Stimulated activated CD4-positive, alpha-beta T cell treated with anti-CD3 and anti-CD28 coated beads, TNF-alpha, amount 100 ng/mL, for 48 hours (primary cell): ENCODE results near the gene EIF4E1B.
A peak's percentile ranks its signal among the peaks of the same experiment; 100 is the strongest.

ENCODE experiments used
- DNase-seq, 3 donors: peaks; one replicate each; pipeline ENCODE4 v3.0.0-alpha.2; 2020; ENCODE audit warnings: low read depth in 3 of 3

Gene EIF4E1B

GRCh38 chr5:176606032-176606431 lies 24.4 kb upstream of the EIF4E1B start:
- DNase-seq: no peak

GRCh38 chr5:176606875-176607274 lies 23.6 kb upstream of the EIF4E1B start:
- DNase-seq: no peak

GRCh38 chr5:176608142-176608705 lies 22.3 kb upstream of the EIF4E1B start:
- DNase-seq: no peak

GRCh38 chr5:176608937-176609723 lies 21.3 kb upstream of the EIF4E1B start:
- no peak for DNase-seq

- DNase-seq: peak in 1 of 3 donors; percentile 21
Observed at GRCh38 chr5:176609724-176610434, 20.6 kb upstream of the EIF4E1B start, which contains the start of gene GPRIN1. GPRIN1 (minus strand) TSS chr5:176610156; CDS start chr5:176599834, 10,322 bp downstream.

GRCh38 chr5:176610435-176610773 lies 20.1 kb upstream of the EIF4E1B start:
- DNase-seq: no peak

- peak in 1 of 3 donors; percentile 47 for DNase-seq
Observed at GRCh38 chr5:176611435-176611834, 19.0 kb upstream of the EIF4E1B start.

GRCh38 chr5:176612008-176612407 lies 18.5 kb upstream of the EIF4E1B start:
- DNase-seq: no peak

- no peak for DNase-seq
Observed at GRCh38 chr5:176612855-176613254, 17.6 kb upstream of the EIF4E1B start.

GRCh38 chr5:176614805-176615478 lies 15.5 kb upstream of the EIF4E1B start:
- no peak for DNase-seq

GRCh38 chr5:176616511-176616910 lies 14.0 kb upstream of the EIF4E1B start:
- no peak for DNase-seq

GRCh38 chr5:176618783-176619182 lies 11.7 kb upstream of the EIF4E1B start:
- DNase-seq: no peak

- DNase-seq: peak; percentile 65 to 86 (median 83)
Observed at GRCh38 chr5:176619203-176619568, 11.3 kb upstream of the EIF4E1B start.

GRCh38 chr5:176619569-176620332 lies 10.7 kb upstream of the EIF4E1B start:
- DNase-seq: no peak

- DNase-seq: no peak
Observed at GRCh38 chr5:176620333-176620981, 10.0 kb upstream of the EIF4E1B start.

- no peak for DNase-seq
Observed at GRCh38 chr5:176621661-176622079, 8.8 kb upstream of the EIF4E1B start.

- DNase-seq: no peak
Observed at GRCh38 chr5:176624142-176624541, 6.3 kb upstream of the EIF4E1B start.

GRCh38 chr5:176624938-176625337 lies 5.5 kb upstream of the EIF4E1B start:
- no peak for DNase-seq

- no peak for DNase-seq
Observed at GRCh38 chr5:176625512-176625911, 5.0 kb upstream of the EIF4E1B start.

GRCh38 chr5:176625966-176626875 lies 4.3 kb upstream of the EIF4E1B start:
- DNase-seq: no peak
